ENCODE data around the gene ZNF777. TPM values are rescaled to one million over a fixed set of nuclear protein-coding genes. Genes with fewer than 3 reads are reported as not detected.

ZNF777 gene
- total and polyA plus RNA-seq, 2 experiments from 2014 or later: 2.1 to 9.7 TPM

- H3K4me1 ChIP-seq (ENCODE audit: insufficient read depth): no peaks in the 10 kb centered on the region
- no peaks in the 10 kb centered on the region for H3K9me3 ChIP-seq (ENCODE audit: low read depth)
- TF ChIP-seq EZH2 (IDR thresholded peaks at IDR 0.05; ENCODE audit: insufficient read depth, poor library complexity, severe bottlenecking): no peak
- no peak for TF ChIP-seq EZH2phosphoT487 (IDR thresholded peaks at IDR 0.05; ENCODE audit: insufficient read depth, low read depth)
- H3K27ac ChIP-seq: no peak overlapping the region
- DNase-seq: no peak
- no peak overlapping the region for H2AFZ ChIP-seq
- H3K36me3 ChIP-seq (ENCODE audit: low read depth): peaks cover 14% of the 10 kb centered on the region
- H3K9me2 ChIP-seq (ENCODE audit: insufficient read depth): no peaks in the 10 kb centered on the region
- no peaks in the 10 kb centered on the region for H3K79me2 ChIP-seq (ENCODE audit: insufficient read depth)
- no peaks in the 10 kb centered on the region for H4K20me1 ChIP-seq (ENCODE audit: insufficient read depth)
- H3K4me2 ChIP-seq (ENCODE audit: unreplicated experiment): no peak overlapping the region
- no peak overlapping the region for H3K4me3 ChIP-seq
- 96 to 98% methylated on average over 47 to 53 of the region's 53 CpGs for WGBS, 2 experiments (ENCODE audit: low coverage in 1 of 2, low lambda C conversion rate in 2 of 2, missing lambda C conversion rate in 2 of 2)
- in situ Hi-C loops (cut with MboI): no loop called here
- H3F3A ChIP-seq (ENCODE audit: insufficient read depth): no peaks in the 10 kb centered on the region; the same call in 1 of the 2 replicates
- no peak overlapping the region for H3K9ac ChIP-seq
- H3K27me3 ChIP-seq (replicated peaks; ENCODE audit: insufficient read depth): no peaks in the 10 kb centered on the region
Observed at GRCh38 chr7:149432121-149432691, 28.7 kb downstream of the ZNF777 start.

GRCh38 chr7:149431486-149432120, 29.3 kb downstream of the ZNF777 start:
- 90 to 98% methylated on average over 32 to 65 of the region's 66 CpGs for WGBS, 2 experiments (ENCODE audit: low coverage in 1 of 2, low lambda C conversion rate in 2 of 2, missing lambda C conversion rate in 2 of 2)
- Histone ChIP-seq H3K4me2 (ENCODE audit: unreplicated experiment) (no peak overlapping the region), H3K27me3 (replicated peaks; ENCODE audit: insufficient read depth) (no peaks in the 10 kb centered on the region), H3K9me2 (ENCODE audit: insufficient read depth) (no peaks in the 10 kb centered on the region), H3F3A (ENCODE audit: insufficient read depth) (no peaks in the 10 kb centered on the region; the same call in 1 of the 2 replicates), H3K79me2 (ENCODE audit: insufficient read depth) (no peaks in the 10 kb centered on the region), H3K4me1 (ENCODE audit: insufficient read depth) (no peaks in the 10 kb centered on the region), H4K20me1 (ENCODE audit: insufficient read depth) (no peaks in the 10 kb centered on the region), H3K9ac (no peak overlapping the region), H3K4me3 (no peak overlapping the region), H2AFZ (no peak overlapping the region), H3K36me3 (ENCODE audit: low read depth) (peaks cover 14% of the 10 kb centered on the region), H3K9me3 (ENCODE audit: low read depth) (no peaks in the 10 kb centered on the region), H3K27ac (no peak overlapping the region)
- in situ Hi-C loops (cut with MboI): no loop called here
- TF ChIP-seq EZH2phosphoT487 (IDR thresholded peaks at IDR 0.05; ENCODE audit: insufficient read depth, low read depth) (no peak), EZH2 (IDR thresholded peaks at IDR 0.05; ENCODE audit: insufficient read depth, poor library complexity, severe bottlenecking) (no peak)
- DNase-seq: no peak

- H3K4me2 ChIP-seq (ENCODE audit: unreplicated experiment): no peak overlapping the region
- no peak for DNase-seq
- H2AFZ ChIP-seq: no peak overlapping the region
- in situ Hi-C loops (cut with MboI): no loop called here
- no peaks in the 10 kb centered on the region for H3K4me1 ChIP-seq (ENCODE audit: insufficient read depth)
- H3K79me2 ChIP-seq (ENCODE audit: insufficient read depth): no peaks in the 10 kb centered on the region
- TF ChIP-seq EZH2phosphoT487 (IDR thresholded peaks at IDR 0.05; ENCODE audit: insufficient read depth, low read depth): no peak
- no peak for TF ChIP-seq EZH2 (IDR thresholded peaks at IDR 0.05; ENCODE audit: insufficient read depth, poor library complexity, severe bottlenecking)
- H3K9me2 ChIP-seq (ENCODE audit: insufficient read depth): no peaks in the 10 kb centered on the region
- H3K27ac ChIP-seq: no peak overlapping the region
- WGBS, 2 experiments (ENCODE audit: low coverage in 1 of 2, low lambda C conversion rate in 2 of 2, missing lambda C conversion rate in 2 of 2): 97 to 98% methylated on average over 4 of the region's 4 CpGs
- no peaks in the 10 kb centered on the region for H4K20me1 ChIP-seq (ENCODE audit: insufficient read depth)
- no peaks in the 10 kb centered on the region; the same call in 1 of the 2 replicates for H3F3A ChIP-seq (ENCODE audit: insufficient read depth)
- no peaks in the 10 kb centered on the region for H3K27me3 ChIP-seq (replicated peaks; ENCODE audit: insufficient read depth)
- peaks cover 6% of the 10 kb centered on the region; the same call in 1 of the 2 replicates for H3K36me3 ChIP-seq (ENCODE audit: low read depth)
- H3K9ac ChIP-seq: no peak overlapping the region
- H3K9me3 ChIP-seq (ENCODE audit: low read depth): no peaks in the 10 kb centered on the region
- H3K4me3 ChIP-seq: no peak overlapping the region
Observed at GRCh38 chr7:149430192-149430591, 30.7 kb downstream of the ZNF777 start.

- Histone ChIP-seq H3K4me2 (ENCODE audit: unreplicated experiment) (no peak overlapping the region), H3K27ac (no peak overlapping the region), H3K9me3 (ENCODE audit: low read depth) (no peaks in the 10 kb centered on the region), H3K4me3 (no peak overlapping the region), H2AFZ (no peak overlapping the region), H3K36me3 (ENCODE audit: low read depth) (no peaks in the 10 kb centered on the region), H3K9me2 (ENCODE audit: insufficient read depth) (no peaks in the 10 kb centered on the region), H4K20me1 (ENCODE audit: insufficient read depth) (no peaks in the 10 kb centered on the region), H3K27me3 (replicated peaks; ENCODE audit: insufficient read depth) (no peaks in the 10 kb centered on the region), H3K79me2 (ENCODE audit: insufficient read depth) (no peaks in the 10 kb centered on the region), H3K4me1 (ENCODE audit: insufficient read depth) (no peaks in the 10 kb centered on the region), H3F3A (ENCODE audit: insufficient read depth) (peaks cover 10% of the 10 kb centered on the region), H3K9ac (no peak overlapping the region)
- no peak for DNase-seq
- WGBS, 2 experiments (ENCODE audit: low coverage in 1 of 2, low lambda C conversion rate in 2 of 2, missing lambda C conversion rate in 2 of 2): 92 to 100% methylated on average over 2 of the region's 2 CpGs
- in situ Hi-C loops (cut with MboI): no loop called here
- TF ChIP-seq EZH2 (IDR thresholded peaks at IDR 0.05; ENCODE audit: insufficient read depth, poor library complexity, severe bottlenecking): no peak
- TF ChIP-seq EZH2phosphoT487 (IDR thresholded peaks at IDR 0.05; ENCODE audit: insufficient read depth, low read depth): no peak
Observed at GRCh38 chr7:149427893-149428292, 33.0 kb downstream of the ZNF777 start.

All from GM23248 (cell line).